HG03139 (cell line): ENCODE measurements around the gene TRIM50.
"Not testable (repeated sequence)": the region's sequence is repeated elsewhere in the genome, so short reads cannot be mapped to it uniquely, and the experiment has no call there.

Experiments
- ATAC-seq: cut with Tn5 transposase; IDR thresholded peaks from one replicate; pipeline ENCODE4 v1.9.1; 2021; ENCODE audit not compliant: unreplicated experiment

TRIM50 gene

GRCh38 chr7:73350306-73351068 is 22.6 kb upstream of the TRIM50 start:
- ATAC-seq, result no peak

GRCh38 chr7:73349763-73350162 is 21.9 kb upstream of the TRIM50 start:
- no peak for ATAC-seq

GRCh38 chr7:73345951-73346350 is 18.1 kb upstream of the TRIM50 start:
- ATAC-seq, result no peak

- no peak for ATAC-seq
These were observed 17.7 kb upstream of the TRIM50 start for GRCh38 chr7:73345538-73345937.

- no peak for ATAC-seq
These were observed 15.9 kb upstream of the TRIM50 start for GRCh38 chr7:73343671-73344380.

GRCh38 chr7:73342645-73343044 is 14.8 kb upstream of the TRIM50 start:
- no peak for ATAC-seq

- no peak for ATAC-seq
These were observed 14.0 kb upstream of the TRIM50 start for GRCh38 chr7:73341877-73342276.

- ATAC-seq, result no peak
These were observed 12.6 kb upstream of the TRIM50 start for GRCh38 chr7:73340514-73340913.

- no peak for ATAC-seq
These were observed 10.4 kb upstream of the TRIM50 start for GRCh38 chr7:73338321-73338720.

- no peak for ATAC-seq
These were observed 4.6 kb upstream of the TRIM50 start for GRCh38 chr7:73332447-73332846.

- ATAC-seq, result no peak
These were observed 2.9 kb upstream of the TRIM50 start for GRCh38 chr7:73330772-73331171.

GRCh38 chr7:73329861-73330581 is 2.1 kb upstream of the TRIM50 start:
- ATAC-seq, result no peak

GRCh38 chr7:73328696-73329095 is 814 bp upstream of the TRIM50 start:
- no peak for ATAC-seq

GRCh38 chr7:73327449-73327848 is 433 bp downstream of the TRIM50 start:
- ATAC-seq, result not testable (repeated sequence)

- ATAC-seq, result not testable (repeated sequence)
These were observed 2.5 kb downstream of the TRIM50 start for GRCh38 chr7:73325424-73325823.

GRCh38 chr7:73324081-73324845 is 3.6 kb downstream of the TRIM50 start:
- ATAC-seq, result not testable (repeated sequence)

- ATAC-seq, result not testable (repeated sequence)
These were observed 4.3 kb downstream of the TRIM50 start for GRCh38 chr7:73323434-73324080.

- ATAC-seq, result not testable (repeated sequence)
These were observed 7.9 kb downstream of the TRIM50 start for GRCh38 chr7:73320009-73320408.

- not testable (repeated sequence) for ATAC-seq
These were observed 8.3 kb downstream of the TRIM50 start for GRCh38 chr7:73319541-73319940.

- not testable (repeated sequence) for ATAC-seq
These were observed 9.2 kb downstream of the TRIM50 start for GRCh38 chr7:73318656-73319204.
